Hematopoietic multipotent progenitor cell (in vitro differentiated cells): Measurements from ENCODE around the gene CIBAR2. TPM values are rescaled to one million over a fixed set of nuclear protein-coding genes. Genes with fewer than 3 reads are reported as not detected.

Source experiments
- DNase-seq, 3 donors: peaks; one replicate each; pipeline ENCODE4 v3.0.0-alpha.2; 2011 to 2015; ENCODE audit warnings: low read depth in 2 of 3, low spot score in 2 of 3
- total RNA-seq: library from RNA; depleted of rRNA; stranded (reverse); fragments of >200 nt; gene quantifications from one replicate; pipeline ENCODE4 v1.2.3, GENCODE V29; 2012

The CIBAR2 gene
- not detected for total RNA-seq

GRCh38 chr16:85112364-85112763 lies at the start of gene CIBAR2:
Gene CIBAR2, minus strand, starts transcription at chr16:85112472. Its CDS starts 120 bp downstream, at chr16:85112352.
- DNase-seq, result no peak

- no peak for DNase-seq
Observed at GRCh38 chr16:85159179-85159980, 47.1 kb upstream of the CIBAR2 start.

- no peak for DNase-seq
Observed at GRCh38 chr16:85158743-85159178, 46.5 kb upstream of the CIBAR2 start.

- DNase-seq, result peak; percentile 6 to 55 (median 41)
Observed at GRCh38 chr16:85157813-85158742, 45.8 kb upstream of the CIBAR2 start.

- DNase-seq, result no peak
Observed at GRCh38 chr16:85157372-85157771, 45.1 kb upstream of the CIBAR2 start.

- DNase-seq, result no peak
Observed at GRCh38 chr16:85156869-85157268, 44.6 kb upstream of the CIBAR2 start.

- no peak for DNase-seq
Observed at GRCh38 chr16:85156440-85156839, 44.2 kb upstream of the CIBAR2 start.

GRCh38 chr16:85153656-85154091 lies 41.4 kb upstream of the CIBAR2 start:
- no peak for DNase-seq

- DNase-seq, result no peak
Observed at GRCh38 chr16:85153046-85153445, 40.8 kb upstream of the CIBAR2 start.

- no peak for DNase-seq
Observed at GRCh38 chr16:85152414-85153030, 40.2 kb upstream of the CIBAR2 start.

GRCh38 chr16:85151603-85152413 lies 39.5 kb upstream of the CIBAR2 start:
- DNase-seq, result no peak

GRCh38 chr16:85151079-85151602 lies 38.9 kb upstream of the CIBAR2 start:
- DNase-seq, result no peak

- no peak for DNase-seq
Observed at GRCh38 chr16:85150331-85150940, 38.2 kb upstream of the CIBAR2 start.

GRCh38 chr16:85149776-85150175 lies 37.5 kb upstream of the CIBAR2 start:
- DNase-seq, result no peak

- no peak for DNase-seq
Observed at GRCh38 chr16:85148931-85149330, 36.7 kb upstream of the CIBAR2 start.

- DNase-seq, result no peak
Observed at GRCh38 chr16:85146922-85147651, 34.8 kb upstream of the CIBAR2 start.

GRCh38 chr16:85146532-85146797 lies 34.2 kb upstream of the CIBAR2 start:
- DNase-seq, result no peak

- no peak for DNase-seq
Observed at GRCh38 chr16:85145734-85146531, 33.7 kb upstream of the CIBAR2 start.
